NB4 (cell line): ENCODE results near the gene HIBCH.

Experiments used
- DNase-seq: peaks from one replicate; pipeline ENCODE4 v3.0.0; 2010; ENCODE audit warnings: low read depth
- H3K4me3 ChIP-seq: one replicate; pipeline ENCODE4 v1.5.1; 2011; ENCODE audit warnings: mild to moderate bottlenecking, low read depth, low read length, moderate library complexity
- MAX ChIP-seq: IDR thresholded peaks from 2 replicates; pipeline ENCODE4 v1.6.1; 2011; ENCODE audit warnings: low read depth, low read length
- MYC ChIP-seq: IDR thresholded peaks from 2 replicates; pipeline ENCODE4 v1.6.1; 2011; ENCODE audit warnings: low read depth, low read length
- POLR2A ChIP-seq: IDR thresholded peaks from 2 replicates; pipeline ENCODE4 v1.6.1; 2011; ENCODE audit warnings: mild to moderate bottlenecking; ENCODE audit not compliant: insufficient read length; ENCODE audit errors: extremely low read depth
- TF ChIP-seq, protein P1 (sequence below): IDR thresholded peaks from one replicate; pipeline ENCODE4 v1.5.1; 2012; ENCODE audit warnings: low read depth, low read length

Gene HIBCH

GRCh38 chr2:190319555-190320498 lies at the start of gene HIBCH:
HIBCH (minus strand) TSS chr2:190319826; CDS start chr2:190319750, 76 bp downstream.
- 0 out of 2 replicates have a peak, but pooled peaks have one; percentile 33 for TF ChIP-seq MYC
- TF ChIP-seq, protein P1, sequence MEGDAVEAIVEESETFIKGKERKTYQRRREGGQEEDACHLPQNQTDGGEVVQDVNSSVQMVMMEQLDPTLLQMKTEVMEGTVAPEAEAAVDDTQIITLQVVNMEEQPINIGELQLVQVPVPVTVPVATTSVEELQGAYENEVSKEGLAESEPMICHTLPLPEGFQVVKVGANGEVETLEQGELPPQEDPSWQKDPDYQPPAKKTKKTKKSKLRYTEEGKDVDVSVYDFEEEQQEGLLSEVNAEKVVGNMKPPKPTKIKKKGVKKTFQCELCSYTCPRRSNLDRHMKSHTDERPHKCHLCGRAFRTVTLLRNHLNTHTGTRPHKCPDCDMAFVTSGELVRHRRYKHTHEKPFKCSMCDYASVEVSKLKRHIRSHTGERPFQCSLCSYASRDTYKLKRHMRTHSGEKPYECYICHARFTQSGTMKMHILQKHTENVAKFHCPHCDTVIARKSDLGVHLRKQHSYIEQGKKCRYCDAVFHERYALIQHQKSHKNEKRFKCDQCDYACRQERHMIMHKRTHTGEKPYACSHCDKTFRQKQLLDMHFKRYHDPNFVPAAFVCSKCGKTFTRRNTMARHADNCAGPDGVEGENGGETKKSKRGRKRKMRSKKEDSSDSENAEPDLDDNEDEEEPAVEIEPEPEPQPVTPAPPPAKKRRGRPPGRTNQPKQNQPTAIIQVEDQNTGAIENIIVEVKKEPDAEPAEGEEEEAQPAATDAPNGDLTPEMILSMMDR: peak; percentile 82
- TF ChIP-seq MAX: peak; percentile 59; the same call in 1 of the 2 replicates
- peak; percentile 60 for TF ChIP-seq POLR2A
- H3K4me3 ChIP-seq: peak within 1 kb of the TSS; percentile 91
- DNase-seq: peak; percentile 99

GRCh38 chr2:190367091-190367490 lies 47.5 kb upstream of the HIBCH start:
- TF ChIP-seq MAX (no peak), POLR2A (no peak), MYC (no peak)
- TF ChIP-seq, protein P1: no peak

DNA sequence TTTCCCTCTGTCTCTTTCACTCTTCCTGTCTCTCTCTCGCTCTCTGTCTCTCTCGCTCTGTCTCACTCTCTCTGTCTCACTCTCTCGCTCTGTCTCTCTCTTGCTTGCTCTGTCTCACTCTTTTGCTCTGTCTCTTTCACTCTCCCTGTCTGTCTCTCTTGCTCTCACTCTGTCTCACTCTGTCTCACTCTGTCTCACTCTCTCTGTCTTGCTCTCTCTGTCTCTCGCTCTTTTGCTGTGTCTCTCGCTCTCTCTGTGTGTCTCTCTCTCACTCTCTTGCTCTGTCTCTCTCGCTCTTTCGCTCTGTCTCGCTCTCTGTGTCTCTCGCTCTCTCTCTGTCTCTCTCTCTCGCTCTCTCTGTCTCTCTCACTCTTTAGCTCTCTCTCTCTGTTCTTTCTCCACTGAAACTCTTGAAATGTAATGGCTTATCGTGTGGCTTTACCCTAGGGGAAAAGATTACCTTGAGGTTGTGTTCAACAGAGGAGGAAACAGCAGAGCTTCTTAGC lies 46.7 kb upstream of the HIBCH start:
- H3K4me3 ChIP-seq: no peak overlapping the region
- no peak for TF ChIP-seq MYC
- TF ChIP-seq POLR2A: no peak
- TF ChIP-seq, protein P1: no peak
- no peak for TF ChIP-seq MAX
- DNase-seq: no peak

More at GRCh38 chr2:190367091-190367490, 47.5 kb upstream of the HIBCH start:
- no peak for DNase-seq
- H3K4me3 ChIP-seq: no peak overlapping the region

- no peak for DNase-seq
- TF ChIP-seq MYC: no peak
- H3K4me3 ChIP-seq: no peak overlapping the region
Observed at GRCh38 chr2:190365499-190366204, 46.0 kb upstream of the HIBCH start.

DNA sequence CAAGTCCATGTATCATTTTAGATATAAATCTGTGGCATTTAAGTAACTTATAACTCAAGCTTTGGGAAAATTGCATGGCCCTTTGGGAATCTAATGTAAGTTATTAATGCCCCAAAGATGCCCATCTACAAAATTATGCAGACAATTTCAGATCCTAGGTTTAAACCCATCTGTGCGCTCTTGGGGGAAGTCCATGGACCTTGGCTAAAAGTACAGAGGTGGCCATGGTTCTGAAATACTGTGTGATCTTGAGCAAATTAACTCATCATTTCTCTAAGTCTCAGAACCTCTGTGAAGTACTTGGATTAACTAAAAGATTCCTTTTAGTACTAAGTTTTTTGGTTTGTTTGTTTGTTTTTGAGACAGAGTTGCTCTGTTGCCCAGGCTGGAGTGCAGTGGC lies 43.3 kb upstream of the HIBCH start:
- TF ChIP-seq MAX: no peak
- TF ChIP-seq, protein P1: no peak
- TF ChIP-seq MYC: no peak
- no peak for TF ChIP-seq POLR2A
- H3K4me3 ChIP-seq: no peak overlapping the region
- DNase-seq: no peak

GRCh38 chr2:190361572-190361971 lies 41.9 kb upstream of the HIBCH start:
- DNase-seq: no peak
- no peak for TF ChIP-seq POLR2A
- TF ChIP-seq MAX: no peak
- TF ChIP-seq, protein P1: no peak
- TF ChIP-seq MYC: no peak

More at GRCh38 chr2:190361572-190361971, 41.9 kb upstream of the HIBCH start:
- no peak overlapping the region for H3K4me3 ChIP-seq
